HCT116 (cell line): ENCODE measurements around the gene TMEM145.

ENCODE experiments used
- CBX3 ChIP-seq: IDR thresholded peaks from 2 replicates; pipeline ENCODE4 v1.6.1; 2012; ENCODE audit warnings: low read depth
- CEBPB ChIP-seq: IDR thresholded peaks from 2 replicates; pipeline ENCODE4 v1.6.1; 2012; ENCODE audit warnings: low read depth
- CTCF ChIP-seq, 3 experiments: fragments of 200-600 bp in 1 of 3; sonication (generic) in 1 of 3; IDR thresholded peaks in 2 of 3; conservative IDR thresholded peaks in 1 of 3; 2 replicates each; pipeline ENCODE4 v1.5.1; 2012 to 2017; ENCODE audit warnings: low read depth in 2 of 3, low read length in 2 of 3, antibody characterized with exemption in 1 of 3, borderline replicate concordance in 1 of 3, control low read depth in 1 of 3, mild to moderate bottlenecking in 1 of 3, mixed read lengths in 1 of 3, mixed run types in 1 of 3, moderate library complexity in 1 of 3; ENCODE audit not compliant: insufficient read depth in 1 of 3

- TF ChIP-seq CEBPB (no peak), CTCF (IDR thresholded peaks at IDR 0.05 in 2 of 3, conservative IDR thresholded peaks at IDR 0.05 in 1 of 3; ENCODE audit: borderline replicate concordance in 1 of 3, insufficient read depth in 1 of 3, low read depth in 2 of 3, low read length in 2 of 3) (no peak), CBX3 (no peak)
These were observed 36.8 kb upstream of the TMEM145 start for GRCh38 chr19:42276284-42276683.
